ENCODE results near the gene PRMT6.
A peak's percentile ranks its signal among the peaks of the same experiment; 100 is the strongest.
"Not testable (repeated sequence)": the region's sequence is repeated elsewhere in the genome, so short reads cannot be mapped to it uniquely, and the experiment has no call there.

Gene PRMT6

DNA sequence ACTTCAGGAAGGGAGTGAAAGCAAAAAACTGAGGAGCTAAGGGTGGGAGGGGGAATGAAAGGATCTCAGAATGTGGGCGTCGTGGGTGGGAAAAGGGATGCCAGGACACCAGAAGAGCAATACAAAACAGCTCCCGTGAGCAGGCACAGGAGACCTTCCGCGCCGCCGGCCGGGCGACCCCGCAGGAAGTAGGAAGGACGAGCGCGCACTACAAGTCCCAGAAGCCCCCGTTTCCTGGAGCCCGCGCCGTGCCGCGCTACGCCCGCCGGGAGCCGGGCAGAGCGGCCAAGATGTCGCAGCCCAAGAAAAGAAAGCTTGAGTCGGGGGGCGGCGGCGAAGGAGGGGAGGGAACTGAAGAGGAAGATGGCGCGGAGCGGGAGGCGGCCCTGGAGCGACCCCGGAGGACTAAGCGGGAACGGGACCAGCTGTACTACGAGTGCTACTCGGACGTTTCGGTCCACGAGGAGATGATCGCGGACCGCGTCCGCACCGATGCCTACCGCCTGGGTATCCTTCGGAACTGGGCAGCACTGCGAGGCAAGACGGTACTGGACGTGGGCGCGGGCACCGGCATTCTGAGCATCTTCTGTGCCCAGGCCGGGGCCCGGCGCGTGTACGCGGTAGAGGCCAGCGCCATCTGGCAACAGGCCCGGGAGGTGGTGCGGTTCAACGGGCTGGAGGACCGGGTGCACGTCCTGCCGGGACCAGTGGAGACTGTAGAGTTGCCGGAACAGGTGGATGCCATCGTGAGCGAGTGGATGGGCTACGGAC lies at the start of gene PRMT6:
TSS of gene PRMT6 (plus strand) at position 249 of the 771 bp plus-strand sequence. CDS start at position 291, 42 bp downstream.
- DNase-seq = peak; percentile 22

DNA sequence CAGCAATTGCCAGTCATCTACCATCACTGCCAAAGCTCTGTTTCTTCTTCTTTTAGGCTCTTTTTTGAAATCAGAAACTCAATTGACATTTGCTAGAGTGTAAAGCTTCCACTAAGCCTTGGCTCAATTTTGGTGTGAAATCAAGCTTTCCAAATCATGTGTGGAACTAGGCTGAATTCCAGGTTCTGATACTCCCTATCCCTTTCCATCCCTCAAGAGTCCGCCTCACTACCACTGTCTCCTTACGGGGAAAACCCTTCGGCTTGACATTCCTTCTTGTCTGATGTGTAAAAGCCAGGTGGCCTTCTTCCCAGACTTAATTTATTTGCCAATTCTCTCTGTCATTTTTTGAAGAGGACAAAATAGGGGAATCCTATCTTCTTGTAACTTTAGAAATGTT lies 47.2 kb upstream of the PRMT6 start:
- DNase-seq = no peak

GRCh38 chr1:107010582-107010981 lies 45.9 kb upstream of the PRMT6 start:
- no peak for DNase-seq

DNA sequence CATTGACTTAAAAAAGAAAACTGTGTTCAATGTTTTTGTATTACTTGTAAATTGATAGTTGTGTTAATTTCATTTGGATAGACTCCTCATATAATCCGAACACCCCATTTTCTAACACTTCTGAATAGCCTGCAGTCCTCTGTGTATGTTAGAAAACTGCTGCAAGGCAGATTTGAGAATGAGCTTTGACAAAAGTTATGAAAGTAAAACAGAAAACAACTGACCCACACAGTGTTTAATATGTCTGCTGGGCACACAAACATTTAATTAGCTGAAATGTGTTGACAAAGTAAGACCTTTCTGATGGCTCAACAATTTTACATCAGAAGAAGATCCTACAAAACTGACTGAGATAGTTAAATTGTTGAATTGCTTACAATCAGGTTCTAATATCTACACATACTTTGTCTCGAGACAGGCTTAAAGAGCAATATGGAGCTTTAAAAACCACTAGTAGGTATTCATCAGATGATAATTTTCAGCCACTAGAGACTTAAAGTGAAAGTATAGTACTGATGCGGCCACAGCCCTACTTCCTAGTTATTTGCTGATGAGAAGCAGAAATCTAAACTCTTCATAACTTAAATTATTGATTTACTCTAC lies 40.0 kb upstream of the PRMT6 start:
- DNase-seq = no peak

DNA sequence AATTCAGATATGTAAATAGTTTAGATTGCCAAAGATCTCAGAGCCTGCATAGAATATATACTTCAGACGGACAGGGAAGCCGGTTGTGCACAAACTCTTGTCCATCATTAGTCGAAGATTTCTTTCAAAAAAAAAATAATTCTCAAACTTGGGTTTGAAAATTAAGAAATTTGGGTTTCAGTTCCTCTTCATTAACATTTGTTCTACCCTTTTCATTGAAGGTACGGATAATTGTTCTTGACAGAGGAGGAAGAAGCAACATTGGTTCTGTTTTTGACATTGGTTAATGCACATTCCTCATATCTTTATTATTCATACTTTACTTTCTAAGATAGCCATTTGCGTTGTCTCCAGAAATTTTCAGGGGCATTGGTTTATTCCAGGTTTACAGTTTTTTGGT lies 38.0 kb upstream of the PRMT6 start:
- DNase-seq = no peak

DNA sequence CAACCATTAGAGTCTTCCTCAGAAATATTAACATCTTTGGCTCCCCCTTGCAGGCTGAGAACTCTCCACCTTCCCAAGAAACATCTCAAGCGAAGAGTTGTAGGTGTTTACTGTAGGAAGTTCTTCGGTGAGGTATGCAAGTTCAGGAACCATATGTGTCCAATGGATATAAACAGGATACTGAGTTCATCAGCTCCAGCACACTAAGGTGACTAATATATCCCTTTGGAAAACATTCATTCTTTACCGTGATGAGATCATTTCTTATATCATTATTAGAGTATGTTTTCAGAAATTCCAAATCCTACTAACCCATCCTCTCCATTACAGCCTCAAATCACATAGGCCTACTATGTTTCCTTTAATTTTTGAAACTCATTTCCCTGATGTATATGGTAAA lies 37.3 kb upstream of the PRMT6 start:
- DNase-seq = no peak

DNA sequence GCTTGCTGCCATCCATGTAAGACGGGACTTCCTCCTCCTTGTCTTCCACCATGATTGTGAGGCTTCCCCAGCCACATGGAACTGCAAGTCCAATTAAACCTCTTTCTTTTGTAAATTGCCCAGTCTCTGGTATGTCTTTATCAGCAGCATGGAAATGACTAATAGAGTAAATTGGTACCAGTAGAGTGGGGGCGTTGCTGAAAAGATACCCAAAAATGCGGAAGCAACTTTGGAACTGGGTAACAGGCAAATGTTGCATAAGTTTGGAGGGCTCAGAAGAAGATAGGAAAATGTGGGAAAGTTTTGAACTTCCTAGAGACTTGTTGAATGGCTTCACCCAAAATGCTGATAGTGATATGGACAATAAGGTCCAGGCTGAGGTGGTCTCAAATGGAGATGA lies 17.6 kb upstream of the PRMT6 start:
- DNase-seq = not testable (repeated sequence)

DNA sequence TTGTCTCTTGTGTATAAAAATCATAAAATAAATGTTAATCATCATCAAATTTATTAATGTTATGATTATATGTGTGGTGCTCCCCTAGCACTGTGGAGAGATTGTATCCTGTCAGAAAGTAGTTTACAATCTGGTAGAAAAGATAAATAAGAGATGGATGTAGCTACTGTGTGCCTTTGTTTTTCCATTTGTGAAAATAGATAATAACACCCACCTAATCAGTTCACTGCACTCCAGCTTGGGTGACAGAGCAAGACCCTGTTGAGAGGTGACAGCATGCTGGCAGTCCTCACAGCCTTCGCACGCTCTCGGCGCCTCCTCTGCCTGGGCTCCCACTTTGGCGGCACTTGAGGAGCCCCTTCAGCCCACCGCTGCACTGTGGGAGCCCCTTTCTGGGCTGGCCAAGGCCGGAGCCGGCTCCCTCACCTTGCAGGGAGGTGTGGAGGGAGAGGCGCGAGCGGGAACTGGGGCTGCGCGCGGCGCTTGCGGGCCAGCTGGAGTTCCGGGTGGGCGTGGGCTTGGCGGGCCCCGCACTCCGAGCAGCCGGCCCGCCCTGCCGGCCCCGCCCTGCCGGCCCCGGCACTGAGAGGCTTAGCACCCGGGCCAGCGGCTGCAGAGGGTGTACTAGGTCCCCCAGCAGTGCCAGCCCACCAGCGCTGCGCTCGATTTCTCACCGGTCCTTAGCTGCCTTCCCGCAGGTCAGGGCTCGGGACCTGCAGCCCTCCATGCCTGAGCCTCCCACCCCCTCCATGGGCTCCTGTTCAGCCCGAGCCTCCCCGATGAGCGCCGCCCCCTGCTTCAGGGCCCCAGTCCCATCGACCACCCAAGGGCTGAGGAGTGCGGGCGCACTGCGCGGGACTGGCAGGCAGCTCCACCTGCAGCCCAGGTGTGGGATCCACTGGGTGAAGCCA lies 11.9 kb upstream of the PRMT6 start:
- not testable (repeated sequence) for DNase-seq

GRCh38 chr1:107047602-107048001 lies 8.9 kb upstream of the PRMT6 start:
- no peak for DNase-seq

DNA sequence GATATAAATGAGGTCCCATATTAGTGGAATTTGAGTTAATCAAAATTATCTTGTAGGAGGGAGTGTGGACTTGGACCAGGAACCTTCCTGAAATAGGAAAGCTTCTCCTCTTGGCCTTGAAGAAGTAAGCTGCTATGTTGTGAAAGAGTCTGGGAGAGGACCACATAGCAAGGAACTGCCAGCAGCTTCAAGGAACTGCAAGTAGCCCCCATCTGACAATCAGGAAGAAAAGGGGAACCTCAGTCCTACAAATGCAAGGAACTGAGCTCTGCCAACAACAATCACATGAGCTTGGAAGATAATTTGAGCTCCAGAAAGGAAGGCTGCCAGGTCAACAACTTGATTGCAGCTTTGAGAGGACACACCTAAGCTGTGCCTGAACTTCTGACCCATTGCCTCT lies 8.2 kb upstream of the PRMT6 start:
- no peak for DNase-seq

DNA sequence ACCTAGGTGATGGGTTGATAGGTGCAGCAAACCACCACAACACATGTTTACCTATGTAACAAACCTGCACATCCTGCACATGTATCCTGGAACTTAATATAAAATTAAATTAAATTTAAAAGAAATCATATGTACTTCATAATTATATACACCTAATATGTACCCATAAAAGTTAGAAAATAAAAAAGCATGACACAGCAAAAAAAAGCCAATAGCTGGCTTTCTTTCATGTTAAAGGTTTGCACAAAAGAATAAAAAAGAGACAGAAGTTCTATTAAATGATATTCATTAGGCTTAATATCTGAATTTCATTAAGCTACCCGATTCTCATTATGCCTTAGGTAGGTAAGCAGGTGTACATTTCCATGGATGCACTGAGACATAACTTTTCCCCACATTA lies 5.2 kb upstream of the PRMT6 start:
- DNase-seq = no peak

DNA sequence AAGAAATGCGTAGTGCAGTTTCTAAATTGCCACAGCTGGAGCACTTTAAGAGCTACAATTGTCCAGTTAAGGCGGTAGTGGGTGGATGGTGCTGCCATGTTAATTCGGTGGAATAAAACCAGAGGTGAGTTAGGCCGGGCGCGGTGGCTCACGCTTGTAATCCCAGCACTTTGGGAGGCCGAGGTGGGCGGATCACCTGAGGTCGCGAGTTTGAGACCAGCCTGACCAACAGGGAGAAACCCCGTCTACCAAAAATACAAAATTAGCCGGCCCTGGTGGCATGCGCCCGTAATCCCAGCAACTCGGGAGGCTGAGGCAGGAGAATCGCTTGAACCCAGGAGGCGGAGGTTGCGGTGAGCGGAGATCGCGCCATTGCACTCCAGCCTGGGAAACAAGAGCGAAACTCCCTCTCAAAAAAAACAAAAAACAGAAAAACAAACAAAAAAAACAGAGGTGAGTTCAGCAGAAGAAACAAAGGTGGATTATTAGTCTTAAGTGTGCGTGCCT lies 502 bp upstream of the PRMT6 start:
- DNase-seq = not testable (repeated sequence)

- no peak for DNase-seq
These were observed 991 bp downstream of the PRMT6 start for GRCh38 chr1:107057197-107058133.

- DNase-seq = no peak
These were observed 2.0 kb downstream of the PRMT6 start for GRCh38 chr1:107058245-107059032.

DNA sequence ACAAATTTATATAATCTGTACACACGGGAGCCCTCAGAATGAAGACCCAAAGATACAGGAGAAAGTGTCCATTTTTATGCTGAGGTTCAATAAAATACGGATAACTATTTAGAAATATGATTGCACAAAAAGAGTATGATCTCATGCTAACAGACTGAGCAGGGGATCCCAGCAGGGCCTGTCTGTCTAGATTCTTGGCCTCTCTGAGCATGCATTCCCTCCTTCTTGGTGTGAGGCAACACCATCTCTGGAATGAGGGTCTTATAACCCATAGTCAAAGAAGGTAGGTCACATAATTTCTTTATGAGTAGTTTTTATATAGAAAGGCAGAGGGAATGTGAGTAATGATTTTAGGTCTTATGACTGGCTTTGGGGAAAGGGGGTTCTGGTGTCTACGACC lies 5.4 kb downstream of the PRMT6 start:
- DNase-seq = no peak

DNA sequence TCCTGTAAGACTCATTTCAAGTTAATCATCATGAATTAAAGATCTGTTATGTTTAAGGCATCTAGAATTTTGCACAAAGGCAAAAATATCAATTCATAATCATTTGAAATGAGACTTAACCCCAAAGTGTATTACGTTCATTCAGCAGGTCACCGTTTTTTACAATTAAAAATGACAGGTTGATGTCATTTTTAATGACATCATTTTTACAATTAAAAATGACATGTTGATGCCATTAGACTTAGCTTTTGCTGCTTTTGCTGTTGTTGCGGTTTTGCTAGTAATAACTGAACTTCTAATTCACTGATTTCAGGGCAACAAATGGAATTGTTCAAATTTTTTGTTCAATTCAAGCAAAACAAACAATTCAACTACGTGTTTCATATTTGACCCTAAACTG lies 17.0 kb downstream of the PRMT6 start:
- no peak for DNase-seq

DNA sequence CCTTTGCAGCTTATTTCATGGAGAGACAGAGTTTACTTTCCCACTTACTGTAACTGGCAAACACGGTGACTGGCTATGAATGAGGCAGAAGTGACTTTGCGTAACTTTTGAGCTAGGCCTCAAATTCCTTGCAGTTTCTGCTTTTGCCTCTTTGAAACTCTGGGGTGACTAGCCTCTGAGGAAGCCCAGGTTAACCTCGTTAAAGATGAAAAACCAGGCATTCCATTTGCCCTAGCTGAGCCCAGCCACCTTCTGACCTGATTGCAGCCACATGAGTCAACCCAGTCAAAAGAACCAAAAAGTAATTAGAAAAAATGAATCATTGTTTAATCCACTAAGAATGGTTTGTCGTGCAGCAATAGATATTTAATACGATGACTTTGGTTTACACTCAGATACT lies 20.4 kb downstream of the PRMT6 start:
- no peak for DNase-seq

DNA sequence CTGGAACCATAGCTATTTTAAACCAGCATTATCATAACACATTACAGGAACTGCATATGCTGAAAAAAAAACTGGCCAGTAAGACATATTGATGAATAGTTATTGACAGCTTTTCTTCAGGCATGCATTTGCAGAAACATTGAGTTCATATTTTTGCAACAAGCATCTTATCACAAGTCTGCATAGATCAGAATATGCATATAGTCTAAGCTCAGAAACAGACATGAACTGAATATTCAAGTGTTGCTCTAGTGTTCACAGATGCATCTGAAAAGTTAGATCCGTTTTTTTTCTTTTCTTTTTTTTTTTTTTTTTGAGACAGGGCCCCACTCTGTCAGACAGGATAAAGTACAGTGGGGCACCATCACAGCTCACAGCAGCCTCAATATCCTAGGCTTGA lies 22.8 kb downstream of the PRMT6 start:
- DNase-seq = no peak

GRCh38 chr1:107081102-107081501 lies 24.6 kb downstream of the PRMT6 start:
- DNase-seq = no peak

GRCh38 chr1:107091418-107091817 lies 34.9 kb downstream of the PRMT6 start:
- DNase-seq = no peak

DNA sequence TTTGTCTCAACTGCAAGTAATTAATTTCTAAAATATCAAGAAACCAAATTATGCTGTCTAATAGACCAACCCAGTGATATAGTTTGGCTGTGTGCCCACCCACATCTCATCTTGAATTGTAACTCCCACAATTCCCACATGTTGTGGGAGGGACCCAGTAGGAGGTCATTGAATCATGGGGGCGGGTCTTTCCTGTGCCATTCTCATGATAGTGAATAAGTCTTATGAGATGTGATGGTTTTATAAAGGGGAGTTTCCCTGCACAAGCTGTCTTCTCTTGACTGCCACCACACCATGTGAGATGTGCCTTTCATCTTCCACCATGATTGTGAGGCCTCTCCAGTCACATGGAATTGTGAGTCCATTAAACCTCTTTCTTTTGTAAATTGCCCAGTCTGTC lies 36.9 kb downstream of the PRMT6 start:
- not testable (repeated sequence) for DNase-seq

Data from NCI-H2029 treated with DMSO at 0.1 percent for 48 hours (cell line).